Stomach (tissue), 9 donors: ENCODE results near the gene BHLHA9. TPM values are rescaled to one million over a fixed set of nuclear protein-coding genes. Genes with fewer than 3 reads are reported as not detected.

Experiments used
- DNase-seq, 2 donors: peaks; one replicate each; pipeline versions ENCODE4 v3.0.0 to v3.0.0-alpha.2; 2013 to 2019
- H3K27ac ChIP-seq, 5 donors: fragments of 200-600 bp in 4 of 5; sonication (generic) in 4 of 5; one replicate each; pipeline ENCODE4 v1.5.1; 2013 to 2019; ENCODE audit warnings: mild to moderate bottlenecking in 1 of 5, moderate library complexity in 1 of 5
- H3K27me3 ChIP-seq, 3 donors: fragments of 200-600 bp; sonication (generic); one replicate each; pipeline ENCODE4 v1.5.1; 2017 to 2019; ENCODE audit warnings: mixed run types in 1 of 3
- H3K36me3 ChIP-seq, 4 donors: fragments of 200-600 bp; sonication (generic); 1 replicate in 3 of 4; 2 replicates in 1 of 4; pipeline ENCODE4 v1.5.1; 2016 to 2019
- H3K4me1 ChIP-seq, 4 donors: fragments of 200-600 bp; sonication (generic); one replicate each; pipeline ENCODE4 v1.5.1; 2016 to 2019
- H3K4me3 ChIP-seq, 4 donors: fragments of 200-600 bp; sonication (generic) in 3 of 4; one replicate each; pipeline ENCODE4 v1.5.1; 2016 to 2019; ENCODE audit warnings: mild to moderate bottlenecking in 1 of 4
- H3K9me3 ChIP-seq, 4 donors: fragments of 200-600 bp; sonication (generic); one replicate each; pipeline ENCODE4 v1.5.1; 2016 to 2019
- CTCF ChIP-seq, 7 experiments: fragments of 450-650 bp in 4 of 7; fragments of 200-600 bp in 3 of 7; sonication (generic) in 3 of 7; IDR thresholded peaks; one replicate each; pipeline ENCODE4 v1.5.1; 2016 to 2019; ENCODE audit warnings: antibody characterized with exemption in 7 of 7, control low read depth in 2 of 7, mild to moderate bottlenecking in 1 of 7
- EP300 ChIP-seq: sonication (generic); formaldehyde crosslinking; IDR thresholded peaks from one replicate; pipeline ENCODE4 v1.6.1; 2017; ENCODE audit warnings: antibody characterized with exemption
- POLR2A ChIP-seq, 4 donors: fragments of 450-650 bp; IDR thresholded peaks; one replicate each; pipeline ENCODE4 v1.6.1; 2016; ENCODE audit warnings: antibody characterized with exemption in 4 of 4, control low read depth in 2 of 4, mild to moderate bottlenecking in 1 of 4, moderate library complexity in 1 of 4
- POLR2AphosphoS5 ChIP-seq, 3 donors: sonication (generic); formaldehyde crosslinking; IDR thresholded peaks; one replicate each; pipeline ENCODE4 v1.6.1; 2016; ENCODE audit warnings: antibody characterized with exemption in 3 of 3
- WGBS, 5 donors: extraction: QIAGEN DNeasy Blood & Tissue Kit in 3 of 5; methylation state at CpG; one replicate each; pipeline versions ENCODE4 v1.1.5 to v1.1.7; 2013 to 2018; 5-methylcytosine and 5-hydroxymethylcytosine counted together
- intact Hi-C: fragments of 100-400 bp; cut with DNase I; formaldehyde crosslinking; loops from one replicate; pipeline ENCODE4 v1.15.1; 2023; ENCODE audit warnings: low total_unique reads
- polyA plus RNA-seq, 3 donors: library from polyadenylated mRNA; stranded (reverse); fragments of 200-250 nt; gene quantifications; one replicate each; pipeline ENCODE4 v1.2.3, GENCODE V29; 2013
- total RNA-seq, 5 donors: library from RNA; depleted of rRNA; stranded (reverse); fragments of >200 nt; gene quantifications; one replicate each; pipeline versions ENCODE4 v1.1.0 to v1.2.3, GENCODE V29; 2014 to 2016
- donor health status: healthy with polysubstance abuse.
- donor health status: Bipolar disorder and iron deficiency.
- donor health status: healthy.

The BHLHA9 gene
- total and polyA plus RNA-seq, 8 donors, result not detected

GRCh38 chr17:1228781-1229348 is 41.4 kb upstream of the BHLHA9 start:
- intact Hi-C loops, result no loop called here
- peaks cover 6 to 60% (median 27%) of the 10 kb centered on the region in 3 donors for H3K27me3 ChIP-seq
- H3K4me1 ChIP-seq, result peaks cover 32 to 61% (median 39%) of the 10 kb centered on the region in 4 donors
- H3K4me3 ChIP-seq, result peak overlapping the region; percentile 58 to 68 (median 62)
- DNase-seq, result no peak
- H3K9me3 ChIP-seq, result no peaks in the 10 kb centered on the region
- no peaks in the 10 kb centered on the region for H3K36me3 ChIP-seq
- H3K27ac ChIP-seq, result peak overlapping the region in 4 of 5 donors; percentile 72 to 79 (median 74)
- 0 to 3% (median 2%) methylated on average over 17 to 79 of the region's 79 CpGs for WGBS, 5 donors
- no peak for TF ChIP-seq POLR2AphosphoS5 (IDR thresholded peaks at IDR 0.05)
- TF ChIP-seq POLR2A (IDR thresholded peaks at IDR 0.05), result no peak
- TF ChIP-seq EP300, result no peak
- TF ChIP-seq CTCF (IDR thresholded peaks at IDR 0.05), result no peak

GRCh38 chr17:1229349-1229899 is 40.8 kb upstream of the BHLHA9 start:
- TF ChIP-seq POLR2AphosphoS5 (IDR thresholded peaks at IDR 0.05) (peak in 2 of 3 donors; percentile 32 to 51), EP300 (no peak)
- DNase-seq, result peak; percentile 71 to 72
- peaks cover 6 to 60% (median 27%) of the 10 kb centered on the region in 3 donors for H3K27me3 ChIP-seq
- no peaks in the 10 kb centered on the region for H3K9me3 ChIP-seq
- H3K36me3 ChIP-seq, result no peaks in the 10 kb centered on the region
- H3K4me3 ChIP-seq, result peak overlapping the region; percentile 58 to 68 (median 62)
- intact Hi-C loops, result no loop called here
- H3K4me1 ChIP-seq, result peaks cover 32 to 61% (median 39%) of the 10 kb centered on the region in 4 donors
- H3K27ac ChIP-seq, result peak overlapping the region in 4 of 5 donors; percentile 72 to 79 (median 74)
- WGBS, 5 donors, result 0 to 1% (median 1%) methylated on average over 16 to 74 of the region's 74 CpGs

GRCh38 chr17:1229900-1230501 is 40.2 kb upstream of the BHLHA9 start:
- intact Hi-C loops, result no loop called here
- DNase-seq, result no peak

GRCh38 chr17:1231456-1231855 is 38.8 kb upstream of the BHLHA9 start:
- intact Hi-C loops, result no loop called here
- no peaks in the 10 kb centered on the region for H3K9me3 ChIP-seq
- peaks cover 6 to 63% (median 27%) of the 10 kb centered on the region in 3 donors for H3K27me3 ChIP-seq
- no peaks in the 10 kb centered on the region for H3K36me3 ChIP-seq
- TF ChIP-seq EP300 (no peak), POLR2A (IDR thresholded peaks at IDR 0.05) (no peak), CTCF (IDR thresholded peaks at IDR 0.05) (no peak), POLR2AphosphoS5 (IDR thresholded peaks at IDR 0.05) (peak in 1 of 3 donors; percentile 4)
- H3K4me3 ChIP-seq, result no peak overlapping the region
- WGBS, 5 donors, result 37 to 49% (median 39%) methylated on average over 12 of the region's 12 CpGs
- H3K27ac ChIP-seq, result peak overlapping the region in 2 of 5 donors; percentile 27
- H3K4me1 ChIP-seq, result peaks cover 32 to 61% (median 39%) of the 10 kb centered on the region in 4 donors
- peak in 1 of 2 donors; percentile 61 for DNase-seq

More at GRCh38 chr17:1229900-1230501, 40.2 kb upstream of the BHLHA9 start:
- Histone ChIP-seq H3K4me3 (peak overlapping the region; percentile 58 to 68 (median 62)), H3K36me3 (no peaks in the 10 kb centered on the region), H3K27me3 (peaks cover 6 to 60% (median 27%) of the 10 kb centered on the region in 3 donors), H3K9me3 (no peaks in the 10 kb centered on the region), H3K4me1 (peaks cover 32 to 61% (median 39%) of the 10 kb centered on the region in 4 donors), H3K27ac (peak overlapping the region in 4 of 5 donors; percentile 72 to 79 (median 74))
- 18 to 27% (median 22%) methylated on average over 26 to 51 of the region's 51 CpGs for WGBS, 5 donors
- TF ChIP-seq POLR2AphosphoS5 (IDR thresholded peaks at IDR 0.05) (no peak), POLR2A (IDR thresholded peaks at IDR 0.05) (no peak), EP300 (no peak), CTCF (IDR thresholded peaks at IDR 0.05) (no peak)
